ENCODE data around the gene SYNGR1.

Gene SYNGR1

GRCh38 chr22:39360242-39360641 is 10.5 kb downstream of the SYNGR1 start:
- Histone ChIP-seq H3K27ac (ENCODE audit: low read depth, low read length) (no peak overlapping the region), H3K4me3 (ENCODE audit: low read depth, low read length) (no peak overlapping the region), H2BK12ac (ENCODE audit: low read length) (no peak overlapping the region), H3K9ac (ENCODE audit: low read length) (no peak overlapping the region), H3K4me2 (ENCODE audit: low read length) (no peak overlapping the region), H3K9me3 (ENCODE audit: insufficient read depth, low read depth, low read length) (peaks cover 2% of the 10 kb centered on the region), H4K91ac (ENCODE audit: low read depth, low read length) (no peak overlapping the region), H3K18ac (ENCODE audit: low read length) (no peak overlapping the region), H4K8ac (ENCODE audit: low read depth, low read length) (no peak overlapping the region), H3K23ac (ENCODE audit: low read length) (no peak overlapping the region), H3K4ac (ENCODE audit: low read depth, low read length) (no peak overlapping the region), H2AK5ac (ENCODE audit: low read length) (no peak overlapping the region), H2BK5ac (ENCODE audit: low read depth, low read length, poor library complexity) (no peak overlapping the region), H3K14ac (ENCODE audit: low read length) (no peak overlapping the region), H2AFZ (ENCODE audit: insufficient read depth, low read length, poor library complexity) (no peak overlapping the region), H3K79me1 (ENCODE audit: low read length) (peaks cover 8% of the 10 kb centered on the region), H3K36me3 (ENCODE audit: control insufficient read depth in 1 of 2, insufficient read depth in 2 of 2, low read length in 2 of 2) (no peaks in the 10 kb centered on the region), H3K79me2 (ENCODE audit: control insufficient read depth, insufficient read depth, low read length, poor library complexity) (no peaks in the 10 kb centered on the region), H3K4me1 (ENCODE audit: control insufficient read depth in 1 of 2, insufficient read depth in 2 of 2, low read length in 2 of 2) (peaks cover 31 to 36% of the 10 kb centered on the region in 2 experiments), H2BK120ac (ENCODE audit: insufficient read depth, low read length, poor library complexity) (no peak overlapping the region), H3K27me3 (ENCODE audit: insufficient read depth, low read length) (no peaks in the 10 kb centered on the region), H4K12ac (ENCODE audit: low read depth, low read length) (no peak overlapping the region)
- WGBS (ENCODE audit: extremely low coverage, insufficient coverage, insufficient read length), result no CpG with 5 or more reads among the region's 18 CpGs
- no peak for DNase-seq

DNA sequence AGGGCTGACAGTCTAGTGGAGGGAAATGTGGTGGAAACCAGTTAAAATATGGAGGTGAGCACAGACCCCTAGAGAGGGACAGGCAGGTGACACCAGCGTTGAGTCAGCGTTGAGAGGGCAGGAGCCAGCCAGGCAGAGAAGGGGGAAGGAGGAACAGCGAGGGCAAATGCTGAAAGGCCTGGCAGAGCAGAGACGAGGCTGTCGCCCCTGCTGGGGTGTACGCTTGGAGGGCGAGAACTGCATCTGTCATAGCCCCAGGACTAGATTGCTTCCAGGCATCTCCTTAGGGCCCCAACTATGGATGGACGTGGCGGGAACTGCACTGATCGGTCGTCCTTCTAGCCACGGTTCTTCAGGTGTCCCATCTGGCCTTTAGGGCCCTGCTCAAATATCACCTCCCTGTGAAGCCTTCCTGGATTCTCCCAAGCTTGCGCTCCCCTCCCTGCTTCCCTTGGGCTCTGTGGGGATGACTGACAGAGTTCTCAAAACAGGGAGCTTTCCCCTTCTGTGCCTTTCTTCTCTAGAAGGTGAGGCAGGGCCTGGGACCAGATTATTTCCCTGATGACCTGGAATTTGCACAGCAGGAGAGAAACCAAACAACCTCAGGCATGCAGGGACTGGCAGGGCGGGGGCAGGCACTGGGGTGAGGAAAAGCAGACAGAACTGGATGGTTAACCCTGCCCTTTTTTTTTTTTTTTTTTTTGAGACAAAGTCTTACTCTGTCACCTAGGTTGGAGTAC is 11.1 kb downstream of the SYNGR1 start:
- peak overlapping the region; percentile 3 for H3K4me2 ChIP-seq (ENCODE audit: low read length)
- no peak overlapping the region for H4K8ac ChIP-seq (ENCODE audit: low read depth, low read length)
- no peak overlapping the region for H2AFZ ChIP-seq (ENCODE audit: insufficient read depth, low read length, poor library complexity)
- H4K12ac ChIP-seq (ENCODE audit: low read depth, low read length), result no peak overlapping the region
- peaks cover 31 to 36% of the 10 kb centered on the region in 2 experiments for H3K4me1 ChIP-seq (ENCODE audit: control insufficient read depth in 1 of 2, insufficient read depth in 2 of 2, low read length in 2 of 2)
- H3K27me3 ChIP-seq (ENCODE audit: insufficient read depth, low read length), result no peaks in the 10 kb centered on the region
- H3K4ac ChIP-seq (ENCODE audit: low read depth, low read length), result no peak overlapping the region
- H2BK120ac ChIP-seq (ENCODE audit: insufficient read depth, low read length, poor library complexity), result no peak overlapping the region
- whole genome bisulfite sequencing (ENCODE audit: extremely low coverage, insufficient coverage, insufficient read length), result no CpG with 5 or more reads among the region's 14 CpGs
- peak in 1 of 2 donors; percentile 52 for DNase-seq
- peaks cover 2% of the 10 kb centered on the region for H3K9me3 ChIP-seq (ENCODE audit: insufficient read depth, low read depth, low read length)
- no peak overlapping the region for H3K23ac ChIP-seq (ENCODE audit: low read length)
- H3K79me2 ChIP-seq (ENCODE audit: control insufficient read depth, insufficient read depth, low read length, poor library complexity), result no peaks in the 10 kb centered on the region
- H3K14ac ChIP-seq (ENCODE audit: low read length), result peak overlapping the region; percentile 0
- no peak overlapping the region for H2BK5ac ChIP-seq (ENCODE audit: low read depth, low read length, poor library complexity)
- peak overlapping the region; percentile 25 for H2BK12ac ChIP-seq (ENCODE audit: low read length)
- peaks cover 8% of the 10 kb centered on the region for H3K79me1 ChIP-seq (ENCODE audit: low read length)
- no peak overlapping the region for H3K4me3 ChIP-seq (ENCODE audit: low read depth, low read length)
- no peak overlapping the region for H3K18ac ChIP-seq (ENCODE audit: low read length)
- peak overlapping the region; percentile 22 for H2AK5ac ChIP-seq (ENCODE audit: low read length)
- no peak overlapping the region for H3K9ac ChIP-seq (ENCODE audit: low read length)
- peak overlapping the region; percentile 36 for H3K27ac ChIP-seq (ENCODE audit: low read depth, low read length)
- no peaks in the 10 kb centered on the region for H3K36me3 ChIP-seq (ENCODE audit: control insufficient read depth in 1 of 2, insufficient read depth in 2 of 2, low read length in 2 of 2)
- H4K91ac ChIP-seq (ENCODE audit: low read depth, low read length), result no peak overlapping the region

GRCh38 chr22:39361496-39361895 is 11.7 kb downstream of the SYNGR1 start:
- Histone ChIP-seq H3K27ac (ENCODE audit: low read depth, low read length) (no peak overlapping the region), H3K4me3 (ENCODE audit: low read depth, low read length) (no peak overlapping the region), H3K9ac (ENCODE audit: low read length) (no peak overlapping the region), H3K23ac (ENCODE audit: low read length) (no peak overlapping the region), H3K4ac (ENCODE audit: low read depth, low read length) (peak overlapping the region; percentile 19), H3K9me3 (ENCODE audit: insufficient read depth, low read depth, low read length) (peaks cover 2% of the 10 kb centered on the region), H3K18ac (ENCODE audit: low read length) (peak overlapping the region; percentile 25), H2AK5ac (ENCODE audit: low read length) (no peak overlapping the region), H3K14ac (ENCODE audit: low read length) (no peak overlapping the region), H2BK12ac (ENCODE audit: low read length) (peak overlapping the region; percentile 5), H2BK5ac (ENCODE audit: low read depth, low read length, poor library complexity) (no peak overlapping the region), H3K27me3 (ENCODE audit: insufficient read depth, low read length) (no peaks in the 10 kb centered on the region), H3K79me2 (ENCODE audit: control insufficient read depth, insufficient read depth, low read length, poor library complexity) (no peaks in the 10 kb centered on the region), H2AFZ (ENCODE audit: insufficient read depth, low read length, poor library complexity) (no peak overlapping the region), H3K36me3 (ENCODE audit: control insufficient read depth in 1 of 2, insufficient read depth in 2 of 2, low read length in 2 of 2) (no peaks in the 10 kb centered on the region), H3K4me1 (ENCODE audit: control insufficient read depth in 1 of 2, insufficient read depth in 2 of 2, low read length in 2 of 2) (peaks cover 31 to 36% of the 10 kb centered on the region in 2 experiments), H3K4me2 (ENCODE audit: low read length) (peak overlapping the region; percentile 6), H2BK120ac (ENCODE audit: insufficient read depth, low read length, poor library complexity) (peak overlapping the region; percentile 47), H4K12ac (ENCODE audit: low read depth, low read length) (no peak overlapping the region), H3K79me1 (ENCODE audit: low read length) (peaks cover 8% of the 10 kb centered on the region), H4K91ac (ENCODE audit: low read depth, low read length) (peak overlapping the region; percentile 29), H4K8ac (ENCODE audit: low read depth, low read length) (no peak overlapping the region)
- DNase-seq, result no peak
- no CpG with 5 or more reads among the region's 7 CpGs for WGBS (ENCODE audit: extremely low coverage, insufficient coverage, insufficient read length)

- Histone ChIP-seq H2AFZ (ENCODE audit: insufficient read depth, low read length, poor library complexity) (no peak overlapping the region), H3K4me3 (ENCODE audit: low read depth, low read length) (no peak overlapping the region), H2BK120ac (ENCODE audit: insufficient read depth, low read length, poor library complexity) (peak overlapping the region; percentile 47), H2BK12ac (ENCODE audit: low read length) (peak overlapping the region; percentile 71), H4K8ac (ENCODE audit: low read depth, low read length) (no peak overlapping the region), H3K14ac (ENCODE audit: low read length) (peak overlapping the region; percentile 29), H4K91ac (ENCODE audit: low read depth, low read length) (peak overlapping the region; percentile 29), H3K4me1 (ENCODE audit: control insufficient read depth in 1 of 2, insufficient read depth in 2 of 2, low read length in 2 of 2) (peaks cover 31 to 36% of the 10 kb centered on the region in 2 experiments), H2BK5ac (ENCODE audit: low read depth, low read length, poor library complexity) (no peak overlapping the region), H3K9me3 (ENCODE audit: insufficient read depth, low read depth, low read length) (peaks cover 2% of the 10 kb centered on the region), H2AK5ac (ENCODE audit: low read length) (peak overlapping the region; percentile 24), H3K4ac (ENCODE audit: low read depth, low read length) (peak overlapping the region; percentile 17), H3K23ac (ENCODE audit: low read length) (no peak overlapping the region), H4K12ac (ENCODE audit: low read depth, low read length) (peak overlapping the region; percentile 41), H3K36me3 (ENCODE audit: control insufficient read depth in 1 of 2, insufficient read depth in 2 of 2, low read length in 2 of 2) (no peaks in the 10 kb centered on the region), H3K79me1 (ENCODE audit: low read length) (peaks cover 8% of the 10 kb centered on the region), H3K4me2 (ENCODE audit: low read length) (no peak overlapping the region), H3K27ac (ENCODE audit: low read depth, low read length) (no peak overlapping the region), H3K79me2 (ENCODE audit: control insufficient read depth, insufficient read depth, low read length, poor library complexity) (no peaks in the 10 kb centered on the region), H3K9ac (ENCODE audit: low read length) (no peak overlapping the region), H3K18ac (ENCODE audit: low read length) (peak overlapping the region; percentile 48), H3K27me3 (ENCODE audit: insufficient read depth, low read length) (no peaks in the 10 kb centered on the region)
- WGBS (ENCODE audit: extremely low coverage, insufficient coverage, insufficient read length), result no CpG with 5 or more reads among the region's 11 CpGs
- no peak for DNase-seq
These were observed 12.5 kb downstream of the SYNGR1 start for GRCh38 chr22:39362271-39362670.

Data from trophoblast cell (in vitro differentiated cells and primary cell).